NCI-H146 treated with DMSO at 0.1 percent for 48 hours (cell line): ENCODE measurements around the gene CHCHD6.

Source experiments
- DNase-seq: peaks from one replicate; lab custom pipeline; 2025; ENCODE audit not compliant: unreplicated experiment; lab: John Stamatoyannopoulos, UW

CHCHD6 gene

GRCh38 chr3:126704494-126705214, 614 bp downstream of the CHCHD6 start:
- DNase-seq: peak; percentile 11

- DNase-seq: no peak
Observed at GRCh38 chr3:126706631-126707030, 2.6 kb downstream of the CHCHD6 start.

DNA sequence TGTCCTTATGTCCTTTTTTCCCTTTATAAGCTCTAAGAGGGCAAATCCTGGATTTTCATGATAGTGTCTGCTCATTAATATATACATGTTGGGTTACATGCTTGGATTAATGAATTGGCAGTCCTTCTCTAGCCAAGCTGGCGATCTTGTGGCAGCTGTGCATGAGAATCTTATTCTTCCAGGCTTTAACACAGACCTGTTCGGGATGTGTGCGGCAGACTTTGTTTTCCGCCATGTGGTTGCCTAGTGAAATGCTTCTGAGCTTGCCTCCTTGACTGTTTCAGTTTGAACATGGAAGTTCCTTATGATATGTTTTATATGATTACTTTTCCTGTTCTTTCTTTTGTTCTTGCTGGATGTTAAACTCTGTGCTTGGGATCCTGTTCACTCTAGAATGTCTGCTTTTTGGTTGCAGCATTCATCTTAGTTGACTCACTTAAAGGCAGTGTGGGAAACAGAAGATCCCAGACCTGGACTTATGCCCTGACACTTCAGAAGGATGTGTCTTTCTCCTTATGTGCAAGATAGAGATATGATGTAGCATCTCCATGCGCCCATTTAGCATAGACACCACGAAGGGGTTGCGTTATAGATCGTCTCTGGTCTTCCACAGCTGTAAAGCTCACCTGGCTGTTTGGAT, 7.2 kb downstream of the CHCHD6 start:
- DNase-seq: no peak

GRCh38 chr3:126713199-126713598, 9.2 kb downstream of the CHCHD6 start:
- no peak for DNase-seq

- DNase-seq: no peak
Observed at GRCh38 chr3:126714276-126714900, 10.3 kb downstream of the CHCHD6 start.

DNA sequence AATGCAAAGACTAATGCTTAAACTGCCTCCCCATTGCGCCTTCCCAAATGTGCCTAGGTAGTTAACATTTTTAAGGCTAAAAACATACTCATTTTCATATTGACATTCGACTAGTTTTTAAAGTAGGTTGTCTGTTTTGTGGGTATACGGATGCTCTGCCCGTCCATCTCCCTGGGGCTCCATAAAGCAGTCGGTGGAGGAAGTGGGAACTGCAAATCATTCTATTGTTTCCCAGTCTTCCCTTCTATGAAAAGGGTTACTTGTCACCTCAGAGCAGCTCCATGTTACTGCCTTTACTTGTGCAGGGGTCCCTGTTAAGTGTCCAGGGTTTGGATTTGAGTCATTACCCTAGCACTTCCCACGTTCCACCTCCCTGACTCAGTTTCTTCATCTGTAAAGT, 10.9 kb downstream of the CHCHD6 start:
- DNase-seq: no peak

- DNase-seq: no peak
Observed at GRCh38 chr3:126715432-126715831, 11.4 kb downstream of the CHCHD6 start.

DNA sequence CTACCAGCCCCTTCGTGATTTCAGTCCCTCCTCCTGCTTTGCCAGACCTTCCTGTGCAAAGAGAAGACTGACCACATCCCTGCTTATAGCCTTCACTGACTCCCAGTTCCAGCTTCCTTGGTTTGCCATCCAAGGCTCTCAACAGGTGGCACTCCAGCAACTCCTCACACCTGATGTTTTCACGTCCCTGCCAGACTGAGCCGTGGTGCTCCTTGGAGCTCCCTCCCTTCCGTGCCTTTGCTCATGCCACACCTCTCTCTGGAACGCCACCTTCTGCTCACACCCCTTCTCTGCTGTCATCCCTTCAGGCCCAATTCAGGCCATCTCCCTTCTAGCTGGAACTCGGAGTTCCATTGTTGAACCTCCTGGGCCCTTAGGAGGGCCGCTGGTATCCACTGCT, 12.0 kb downstream of the CHCHD6 start:
- DNase-seq: no peak

DNA sequence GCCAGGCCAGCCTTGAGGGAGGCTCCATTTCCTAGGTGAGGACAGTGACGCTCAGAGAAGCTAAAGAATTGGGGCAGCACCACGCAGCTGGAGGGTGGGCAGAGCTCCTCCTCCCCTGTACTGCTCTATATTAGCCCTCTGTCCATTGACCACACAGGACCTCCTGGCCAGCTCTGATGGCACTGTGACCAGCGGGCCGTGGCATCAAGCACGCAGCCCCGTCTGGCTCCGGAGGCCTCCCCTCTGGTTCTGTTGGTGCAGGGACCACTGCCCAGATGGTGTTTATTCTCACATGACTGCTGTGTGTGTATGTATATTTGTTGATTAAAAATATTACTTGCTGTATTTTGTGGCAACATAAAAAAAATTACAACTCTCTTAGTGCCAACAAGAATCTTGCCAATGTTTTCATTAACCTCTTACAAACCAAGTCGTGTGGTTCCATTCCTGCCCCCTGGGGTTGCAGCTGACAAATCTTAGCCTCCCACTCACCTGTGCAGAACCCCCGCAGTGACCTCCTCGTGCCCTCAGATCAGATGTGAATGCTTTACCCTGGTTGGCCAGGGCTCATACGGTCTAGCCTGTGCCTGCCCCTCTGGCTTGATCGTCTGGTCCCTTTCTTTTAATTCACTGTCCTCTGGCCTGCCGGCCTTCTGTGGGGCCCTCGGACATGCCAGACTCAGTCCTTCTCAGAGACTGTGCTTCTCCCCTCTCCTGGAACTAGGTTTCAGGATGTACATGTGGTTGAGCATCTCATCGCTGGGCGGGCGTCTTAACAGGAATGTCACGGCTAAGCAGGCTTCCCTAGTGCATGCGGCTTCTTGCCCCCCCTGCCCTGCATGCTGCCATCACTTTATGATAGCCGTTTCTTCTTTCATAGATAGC, 14.8 kb downstream of the CHCHD6 start:
- DNase-seq: no peak

- no peak for DNase-seq
Observed at GRCh38 chr3:126720596-126720995, 16.6 kb downstream of the CHCHD6 start.

- no peak for DNase-seq
Observed at GRCh38 chr3:126721246-126721645, 17.2 kb downstream of the CHCHD6 start.

GRCh38 chr3:126723237-126723636, 19.2 kb downstream of the CHCHD6 start:
- no peak for DNase-seq

GRCh38 chr3:126723801-126724200, 19.8 kb downstream of the CHCHD6 start:
- no peak for DNase-seq

- DNase-seq: no peak
Observed at GRCh38 chr3:126728680-126729079, 24.6 kb downstream of the CHCHD6 start.

GRCh38 chr3:126730376-126730775, 26.3 kb downstream of the CHCHD6 start:
- DNase-seq: no peak

DNA sequence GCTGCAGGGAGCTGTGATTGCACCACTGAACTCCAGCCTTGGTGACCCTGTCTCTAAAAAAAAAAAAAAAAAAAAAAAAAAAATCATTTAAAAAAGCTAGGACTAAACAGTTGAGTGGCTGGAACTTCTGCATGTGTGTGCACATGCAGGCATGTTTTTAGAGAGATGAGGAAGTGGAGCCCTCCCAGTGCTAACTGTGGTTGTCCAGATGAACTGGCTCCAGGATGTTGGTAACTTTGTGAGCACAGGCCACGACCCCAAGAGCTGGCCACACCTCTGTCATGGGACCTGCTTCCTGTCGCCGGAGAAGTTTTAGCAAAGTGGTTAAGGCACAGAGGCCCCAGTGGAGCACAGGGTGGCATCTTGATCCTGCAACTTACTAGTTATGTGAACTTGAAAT, 27.0 kb downstream of the CHCHD6 start:
- DNase-seq: no peak

GRCh38 chr3:126732281-126733060, 28.4 kb downstream of the CHCHD6 start:
- no peak for DNase-seq

- DNase-seq: no peak
Observed at GRCh38 chr3:126733061-126733430, 29.0 kb downstream of the CHCHD6 start.

DNA sequence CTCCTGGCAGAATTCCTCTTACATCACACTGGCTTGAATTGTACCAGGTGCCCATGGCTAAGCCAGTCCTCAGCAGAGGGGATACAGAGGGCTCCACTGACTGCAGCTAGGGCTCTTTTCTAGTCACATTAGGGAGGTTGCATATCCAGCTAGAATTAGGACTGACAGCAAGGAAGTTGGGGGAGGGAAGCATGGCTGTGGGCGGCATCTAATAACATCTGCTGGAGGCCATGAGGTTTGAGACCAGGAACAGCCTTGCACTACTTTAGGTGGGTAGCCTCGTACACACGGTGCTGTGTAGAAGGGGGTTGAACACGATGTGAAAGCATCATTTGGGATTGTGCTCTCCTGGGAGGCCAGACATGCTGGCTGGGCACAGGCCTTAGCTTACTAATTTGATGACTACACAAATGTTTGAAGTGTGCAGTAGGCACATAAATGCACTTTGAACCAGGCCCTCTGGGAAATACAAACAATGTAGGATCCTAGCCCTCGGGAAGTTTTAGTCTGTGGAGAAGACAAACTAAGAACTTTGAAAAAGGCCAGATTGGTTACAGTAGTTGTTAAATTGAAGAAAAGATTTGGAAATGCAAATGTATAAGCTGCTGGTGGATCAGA, 30.2 kb downstream of the CHCHD6 start:
- no peak for DNase-seq

- no peak for DNase-seq
Observed at GRCh38 chr3:126737527-126737926, 33.5 kb downstream of the CHCHD6 start.
